Left hindlimb (tissue), 1 donor: ENCODE data around the gene TLE4.
"Not testable (repeated sequence)": the region's sequence is repeated elsewhere in the genome, so short reads cannot be mapped to it uniquely, and the experiment has no call there.

Experiments
- DNase-seq: peaks from one replicate; pipeline ENCODE4 v3.0.0-alpha.2; 2018

Gene TLE4

DNA sequence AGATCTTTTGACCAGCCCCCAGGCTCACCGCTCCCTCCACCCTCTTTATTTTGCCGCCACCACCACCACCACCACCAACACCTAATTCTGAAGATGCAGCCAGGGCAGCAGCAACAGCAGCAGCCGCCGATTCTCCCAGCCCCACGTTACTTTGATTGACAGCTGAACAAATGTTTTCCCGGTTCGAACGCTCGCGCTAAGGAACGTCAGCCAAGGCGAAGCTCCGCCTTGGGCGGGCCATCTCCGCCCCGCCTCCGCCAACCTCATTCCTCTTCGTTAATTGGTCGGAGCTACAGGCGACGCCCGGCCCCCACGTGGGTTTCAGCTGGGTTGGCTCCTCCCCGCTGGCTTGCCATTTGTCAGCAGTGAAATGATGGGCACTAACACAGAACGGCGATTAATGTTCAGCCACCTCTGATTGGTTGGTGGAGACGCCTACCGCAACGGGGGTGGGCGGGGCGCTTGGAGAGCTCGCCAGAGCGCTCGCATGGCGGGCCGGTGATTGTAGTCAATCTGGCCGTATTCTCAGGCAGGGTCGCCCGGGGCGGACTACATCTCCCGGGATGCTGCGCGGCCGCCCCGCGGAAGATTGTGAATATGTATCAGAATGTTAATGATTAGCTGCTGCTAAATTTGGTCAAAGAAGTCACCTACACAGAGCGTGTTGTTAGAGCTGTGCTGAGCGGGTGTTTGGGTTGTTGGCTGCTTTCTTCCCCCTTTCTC is at the start of gene TLE4:
Gene TLE4 (plus strand): TSS at position 657 of the 723 bp plus-strand sequence. CDS start 826 bp downstream, outside the sequence.
- peak; percentile 100 for DNase-seq

DNA sequence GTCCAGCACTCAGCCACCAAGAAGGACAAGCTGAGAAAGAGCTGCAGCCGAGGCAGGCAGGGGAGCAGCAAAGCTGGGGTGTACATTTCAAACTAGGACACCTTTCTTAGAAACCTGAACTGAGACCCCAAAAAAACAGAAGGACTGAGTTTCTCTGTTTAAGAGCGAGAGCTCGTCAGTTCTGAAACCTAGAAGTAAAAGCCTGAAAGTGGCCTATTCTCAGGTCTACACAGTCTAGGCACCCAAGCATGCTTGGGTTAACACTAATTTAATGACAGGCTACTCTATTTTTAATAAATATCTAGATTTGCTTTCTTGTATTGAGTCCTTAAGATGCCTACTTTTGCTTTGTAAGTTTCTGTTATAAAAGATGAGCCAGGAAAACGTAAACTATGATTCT is 49.0 kb upstream of the TLE4 start:
- no peak for DNase-seq

DNA sequence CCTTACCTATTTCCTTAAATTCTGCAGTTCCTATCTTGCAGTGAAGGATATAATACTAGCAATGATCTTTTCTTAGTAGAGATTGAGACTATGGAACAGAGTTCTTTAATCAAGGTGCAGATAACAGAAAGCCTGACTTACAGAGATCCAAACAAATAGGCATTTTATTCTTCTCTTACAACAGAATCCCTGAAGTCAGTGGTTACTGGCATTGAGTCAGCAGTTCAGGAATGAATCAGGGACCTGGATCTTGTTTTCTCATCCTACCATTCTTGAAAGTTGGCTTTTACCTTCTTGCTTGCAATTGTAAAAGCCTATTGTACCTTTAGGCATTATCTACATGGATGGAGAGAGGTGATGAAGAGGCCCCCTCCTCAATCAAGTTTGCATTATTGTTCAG is 47.5 kb upstream of the TLE4 start:
- no peak for DNase-seq

DNA sequence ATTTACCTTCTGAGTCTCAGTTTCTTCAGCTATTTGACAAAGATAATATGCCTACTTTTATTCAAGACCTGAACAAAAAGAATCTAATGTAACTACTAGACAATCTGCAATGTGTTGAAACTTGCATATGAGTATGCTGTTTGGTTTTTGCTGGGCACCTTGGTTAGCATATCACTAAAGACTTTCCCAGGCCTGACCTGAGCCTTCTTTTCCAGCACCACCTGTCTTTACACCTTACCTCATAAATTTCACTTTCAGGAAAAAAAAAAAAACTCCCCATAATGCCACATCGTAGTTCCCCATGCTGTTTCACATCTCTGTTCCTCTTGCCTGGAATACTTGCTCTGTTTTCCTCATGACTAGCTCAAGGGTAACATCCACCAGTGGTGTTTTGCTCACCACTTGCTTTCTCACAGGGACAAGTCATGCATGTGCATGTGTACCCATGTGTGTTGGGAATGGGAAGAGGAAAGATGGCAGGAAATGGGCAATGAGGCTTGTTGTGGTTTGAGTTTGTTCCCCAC is 45.6 kb upstream of the TLE4 start:
- DNase-seq = no peak

DNA sequence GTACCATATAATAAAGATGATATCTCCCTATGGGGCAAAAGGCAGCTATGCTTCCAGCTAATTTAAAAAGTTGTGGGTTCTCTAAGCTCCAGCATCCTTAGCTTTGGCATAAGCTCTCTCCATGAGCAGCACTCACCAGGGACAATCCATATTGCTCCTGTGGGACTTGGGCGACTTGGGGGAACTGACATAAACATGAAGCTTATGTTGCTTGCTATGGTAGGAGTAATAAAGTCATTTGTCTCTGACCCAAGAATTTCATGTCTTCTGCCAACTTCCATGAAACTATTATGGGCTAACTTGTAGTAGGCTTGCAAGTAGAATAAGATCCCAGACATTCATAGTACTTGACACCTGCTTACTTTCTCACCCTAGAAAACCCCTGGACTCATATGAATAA is 36.2 kb upstream of the TLE4 start:
- no peak for DNase-seq

DNA sequence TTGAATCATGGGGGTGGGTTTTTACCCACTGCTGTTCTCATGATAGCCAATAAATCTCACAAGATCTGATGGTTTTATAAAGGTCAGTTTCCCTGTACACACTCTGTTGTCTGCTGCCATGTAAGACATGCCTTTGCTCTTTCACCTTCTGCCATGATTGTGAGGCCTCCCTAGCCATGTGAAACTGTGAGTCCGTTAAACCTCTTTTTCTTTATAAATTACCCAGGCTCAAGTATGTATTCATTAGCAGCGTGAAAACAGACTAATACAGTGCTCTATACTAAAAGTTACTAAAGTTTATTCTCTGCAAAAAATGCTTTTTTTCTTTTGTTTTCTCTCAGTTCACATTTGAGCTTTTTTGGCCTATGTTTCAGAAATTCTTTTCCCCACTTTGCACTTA is 33.9 kb upstream of the TLE4 start:
- no peak for DNase-seq

DNA sequence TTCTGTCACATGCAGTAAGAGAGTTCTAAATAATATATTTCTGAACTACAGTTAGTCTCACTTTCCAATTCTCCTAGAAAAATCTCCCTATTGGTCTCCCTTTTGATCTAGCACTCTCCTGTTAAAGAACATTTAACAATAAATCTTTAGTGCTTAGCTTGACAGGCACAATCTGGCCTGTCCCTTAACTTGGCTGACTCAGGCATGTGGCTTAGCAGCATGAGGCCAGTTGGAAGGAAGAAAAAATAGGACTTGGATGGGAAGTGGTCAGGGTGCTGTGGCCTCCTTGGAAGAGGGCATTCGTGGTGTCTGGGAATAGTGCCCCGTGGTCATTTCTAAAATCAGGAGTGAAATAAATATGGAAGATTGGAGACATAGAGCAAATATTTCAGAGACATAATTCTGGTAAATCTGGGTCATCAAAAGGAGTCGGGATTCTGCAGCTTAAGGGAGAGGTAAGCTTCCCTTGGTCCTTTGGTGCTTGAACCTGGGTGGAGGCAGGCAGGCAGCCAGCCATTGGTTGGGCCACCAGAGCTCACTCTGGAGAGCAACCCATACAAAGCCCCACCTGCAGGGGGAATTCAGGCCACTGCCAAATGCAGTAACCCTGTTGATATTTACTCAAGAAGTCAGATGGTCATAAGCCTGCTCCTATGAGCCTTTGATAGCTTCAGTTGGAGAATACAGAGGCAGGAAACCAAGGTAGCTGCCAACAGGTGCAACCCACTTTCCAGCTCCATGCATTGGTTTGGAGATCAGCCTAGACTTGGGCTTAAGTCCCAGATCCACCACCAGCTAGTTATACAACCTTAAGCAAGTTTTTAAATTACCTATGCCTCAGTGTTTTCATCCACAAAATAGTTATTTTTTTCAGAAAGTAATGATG is 28.8 kb upstream of the TLE4 start:
- no peak for DNase-seq

DNA sequence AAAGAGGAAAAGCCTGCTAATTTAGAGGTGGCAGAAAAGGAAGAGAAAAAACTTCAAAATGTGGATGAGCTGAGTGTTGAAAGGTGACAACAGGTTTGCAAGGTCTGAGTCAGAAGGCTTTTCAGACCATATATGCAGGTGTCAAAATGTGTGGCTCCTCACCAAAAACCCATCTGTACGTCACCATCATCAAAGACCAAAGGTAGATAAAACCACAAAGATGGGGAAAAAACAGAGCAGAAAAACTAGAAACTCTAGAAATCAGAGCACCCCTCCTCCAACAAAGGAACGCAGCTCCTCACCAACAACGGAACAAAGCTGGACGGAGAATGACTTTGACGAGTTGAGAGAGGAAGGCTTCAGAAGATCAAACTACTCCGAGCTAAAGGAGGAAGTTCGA is 27.4 kb upstream of the TLE4 start:
- not testable (repeated sequence) for DNase-seq

DNA sequence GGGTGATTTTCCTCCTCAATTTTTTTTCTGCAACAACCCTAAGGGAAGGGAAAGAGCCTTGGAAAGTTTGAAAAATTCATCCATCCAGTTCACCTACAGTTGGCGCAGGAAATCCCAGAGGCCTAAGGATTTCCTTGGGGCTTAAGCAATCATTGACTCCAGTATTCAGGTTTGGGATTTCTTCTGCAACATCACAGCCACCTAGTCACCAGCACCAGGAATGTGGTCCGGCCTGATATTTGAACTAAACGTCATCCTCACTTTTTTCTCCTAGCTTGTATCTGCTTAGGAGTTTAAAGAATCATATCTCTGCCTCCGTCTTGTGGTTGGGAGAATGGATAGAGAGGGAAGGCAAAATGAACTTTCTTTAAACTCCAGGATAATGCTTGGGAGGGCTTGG is 20.2 kb upstream of the TLE4 start:
- no peak for DNase-seq

DNA sequence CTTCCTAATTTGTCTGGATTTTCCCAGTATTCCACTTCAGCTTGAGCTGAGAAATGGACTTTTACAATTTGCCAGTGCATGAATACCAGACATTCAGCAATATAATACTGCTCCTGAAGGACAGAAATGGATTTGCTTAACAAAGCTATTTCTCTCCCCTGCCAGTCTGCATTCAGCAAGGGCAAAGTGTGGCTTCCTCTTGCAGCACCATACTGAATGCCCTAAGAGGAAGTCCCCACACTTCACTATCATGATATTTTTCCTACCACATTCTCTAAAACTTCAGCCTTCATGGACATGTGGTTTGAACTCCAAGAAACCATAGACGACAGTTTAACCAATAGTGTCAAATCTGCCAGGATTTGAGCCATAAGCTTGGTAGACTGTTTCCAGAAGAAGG is 19.8 kb upstream of the TLE4 start:
- no peak for DNase-seq

DNA sequence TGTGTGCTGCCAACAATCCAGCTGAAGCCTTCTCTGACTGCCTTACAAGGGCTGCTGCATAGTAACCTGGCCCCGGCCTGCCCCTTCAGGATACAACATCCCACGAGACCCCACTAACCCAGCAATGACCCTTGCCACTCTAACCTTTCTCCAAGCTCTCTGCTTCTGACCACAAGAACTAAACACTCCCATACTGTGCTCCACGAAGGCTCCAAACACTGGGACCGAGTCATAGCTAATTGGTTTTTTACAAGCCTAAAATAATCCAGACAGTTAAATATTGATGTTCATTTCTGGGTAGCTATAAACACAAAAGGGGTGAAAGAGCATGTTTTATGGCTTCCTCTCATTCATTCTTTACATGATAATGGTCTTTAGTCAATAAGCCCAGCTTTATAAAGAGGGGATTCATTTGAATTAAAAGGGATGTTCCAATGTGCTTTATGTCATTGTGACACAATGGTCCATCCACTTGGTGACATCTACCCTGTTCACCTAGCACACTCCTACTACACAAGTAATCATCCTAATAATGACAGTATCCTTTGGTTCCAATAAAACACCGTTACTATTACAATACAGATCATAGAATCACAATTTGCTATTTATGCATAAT is 16.2 kb upstream of the TLE4 start:
- DNase-seq = no peak

DNA sequence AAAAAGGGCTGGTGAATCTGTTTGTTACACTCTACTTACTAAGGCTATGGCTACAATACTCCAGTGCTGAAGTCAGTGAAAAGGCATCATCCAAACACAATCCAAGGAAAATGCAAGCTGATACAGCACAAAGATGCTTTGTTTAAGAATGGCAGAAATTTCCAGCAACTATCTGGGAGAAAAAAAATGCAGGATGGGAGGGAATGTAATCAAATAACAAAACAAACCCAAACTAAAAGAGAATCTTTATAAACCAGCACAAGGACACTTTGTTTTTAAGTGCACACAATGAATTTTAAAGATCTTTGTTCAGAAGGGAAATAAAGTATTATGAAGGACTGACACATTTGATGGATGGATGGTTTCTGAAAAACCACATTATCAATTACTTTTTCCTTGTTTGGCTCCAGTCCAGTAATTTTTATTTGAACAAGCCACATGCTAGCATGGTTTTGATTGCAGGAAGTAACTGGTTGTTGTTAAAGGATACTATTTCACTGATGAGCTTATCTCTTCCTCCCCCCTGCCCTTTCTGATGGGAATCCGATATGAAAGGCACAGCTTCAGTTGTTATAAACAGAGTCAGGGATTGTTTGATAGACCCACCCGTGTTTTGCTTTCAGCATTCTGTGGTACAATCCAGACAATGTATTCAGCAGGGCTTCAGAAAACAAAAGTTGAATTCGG is 12.1 kb upstream of the TLE4 start:
- DNase-seq = no peak

DNA sequence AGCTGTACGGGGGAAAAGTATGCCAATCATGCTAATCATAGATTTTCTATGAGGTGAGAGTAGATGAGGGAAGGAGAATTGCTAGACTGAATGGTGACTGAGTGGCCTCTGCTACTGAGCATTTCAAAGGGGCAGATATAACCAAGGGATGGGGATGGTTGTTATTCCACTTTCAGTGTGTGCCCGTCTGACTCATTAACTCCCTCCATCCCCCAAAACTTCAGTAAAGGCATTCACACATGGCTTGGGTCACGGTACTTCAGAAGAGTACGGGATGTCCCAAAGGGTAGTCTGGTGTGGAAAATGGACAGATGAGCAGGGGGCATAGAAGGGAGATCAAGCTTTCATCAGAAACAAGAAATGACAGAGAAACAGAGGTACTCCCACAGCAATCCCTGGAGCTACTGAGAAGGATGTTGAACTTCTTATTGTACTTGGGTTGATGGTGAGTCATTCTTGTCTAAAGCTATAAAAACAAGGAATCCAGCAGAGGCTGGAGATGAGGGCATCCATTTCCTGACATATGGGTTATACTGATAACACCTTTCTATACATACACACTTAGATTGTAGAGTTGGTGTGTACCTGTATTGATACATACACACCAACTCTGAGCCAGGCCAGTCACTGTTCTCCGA is 8.9 kb upstream of the TLE4 start:
- no peak for DNase-seq

DNA sequence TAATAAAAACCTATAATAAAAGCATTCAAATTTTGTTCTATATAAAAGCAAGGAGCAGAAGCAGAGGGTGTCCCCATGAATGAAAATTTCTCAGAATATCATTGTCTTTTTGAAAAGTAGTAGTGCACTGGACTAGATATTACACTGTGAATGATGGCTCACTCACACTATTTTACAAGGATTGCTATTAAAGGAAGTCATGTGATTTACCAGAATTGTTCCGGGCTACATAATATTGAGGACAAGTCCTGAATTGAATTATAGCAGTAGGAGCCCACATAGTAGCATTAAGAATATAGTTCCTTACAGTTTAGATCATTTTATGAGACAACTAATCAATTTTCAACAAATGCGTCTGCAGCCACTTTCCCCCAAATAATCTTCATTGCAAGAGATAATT is 7.7 kb upstream of the TLE4 start:
- DNase-seq = no peak

DNA sequence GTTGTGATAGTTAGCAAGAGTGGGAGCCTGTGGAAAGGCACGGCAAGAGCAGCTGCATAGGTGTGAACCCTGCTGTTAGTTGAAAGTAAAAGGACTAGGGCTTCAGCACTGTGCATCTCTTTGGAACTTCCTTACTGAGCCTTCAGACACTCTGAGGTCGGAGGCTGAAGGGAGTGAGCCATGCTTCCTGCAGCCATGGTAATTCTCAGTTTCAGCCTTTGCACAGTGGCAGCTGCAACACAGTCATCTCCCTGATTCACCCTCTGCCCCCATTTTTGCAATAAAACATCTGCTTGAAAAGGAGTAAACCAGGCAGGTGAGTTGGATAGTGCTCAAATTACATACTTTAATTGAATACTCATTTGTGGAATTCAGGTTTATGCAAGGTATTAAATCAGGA is 6.5 kb upstream of the TLE4 start:
- DNase-seq = no peak

DNA sequence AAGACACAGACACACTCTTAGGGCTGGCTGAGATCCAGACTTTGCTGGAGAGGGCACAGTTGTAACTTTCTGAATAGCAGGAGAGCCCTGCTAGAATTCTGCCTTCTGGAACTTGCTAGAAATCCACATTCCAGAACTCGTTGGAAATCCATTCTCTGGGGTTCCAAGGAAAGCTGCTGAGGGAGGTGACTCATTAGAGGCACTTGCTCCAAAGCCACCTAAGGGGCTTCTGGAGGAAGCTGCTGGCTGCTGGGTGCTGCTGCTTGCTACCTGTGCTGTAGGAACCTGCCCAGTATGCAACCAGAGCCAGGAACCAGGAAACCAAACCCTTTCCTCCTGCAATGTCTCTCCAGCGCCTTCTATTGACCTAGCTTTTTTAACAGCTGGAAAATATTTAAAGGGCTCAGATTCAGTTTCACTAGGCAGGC is 4.1 kb upstream of the TLE4 start:
- no peak for DNase-seq

DNA sequence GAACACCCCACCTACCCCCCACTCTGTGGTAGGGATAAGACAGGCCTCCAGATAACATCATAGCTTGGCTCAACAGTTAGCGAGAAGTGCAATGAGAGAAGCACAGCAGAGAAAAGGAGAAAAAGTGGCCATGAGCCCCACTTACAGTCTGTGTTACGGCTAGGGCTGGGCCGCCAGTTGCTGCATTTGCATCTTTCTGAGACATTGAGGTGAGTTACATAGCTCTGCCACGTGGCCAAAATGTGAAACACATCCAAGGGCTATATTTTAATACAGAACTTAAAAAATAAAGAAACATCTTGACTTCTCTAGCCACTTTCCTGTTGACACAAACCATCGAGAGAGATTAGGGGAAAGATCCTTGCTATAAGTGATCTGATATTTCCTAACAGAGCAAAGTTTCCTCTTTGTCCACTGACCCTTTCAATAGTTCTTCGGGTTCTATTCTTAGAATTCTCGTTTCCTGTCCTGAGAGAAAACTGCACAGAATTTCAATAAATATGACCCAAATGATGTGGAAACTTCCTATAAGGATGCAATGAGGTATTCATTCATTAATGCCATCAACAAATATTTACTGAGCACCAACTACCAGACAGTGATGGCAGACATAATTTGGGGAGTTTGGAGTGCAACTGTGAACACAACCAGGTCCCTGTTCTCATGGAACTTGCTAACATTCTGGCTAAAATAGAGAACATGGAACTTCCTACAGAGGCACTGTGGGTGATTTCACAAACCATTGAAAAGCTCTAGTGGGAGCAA is 3.2 kb upstream of the TLE4 start:
- DNase-seq = no peak

DNA sequence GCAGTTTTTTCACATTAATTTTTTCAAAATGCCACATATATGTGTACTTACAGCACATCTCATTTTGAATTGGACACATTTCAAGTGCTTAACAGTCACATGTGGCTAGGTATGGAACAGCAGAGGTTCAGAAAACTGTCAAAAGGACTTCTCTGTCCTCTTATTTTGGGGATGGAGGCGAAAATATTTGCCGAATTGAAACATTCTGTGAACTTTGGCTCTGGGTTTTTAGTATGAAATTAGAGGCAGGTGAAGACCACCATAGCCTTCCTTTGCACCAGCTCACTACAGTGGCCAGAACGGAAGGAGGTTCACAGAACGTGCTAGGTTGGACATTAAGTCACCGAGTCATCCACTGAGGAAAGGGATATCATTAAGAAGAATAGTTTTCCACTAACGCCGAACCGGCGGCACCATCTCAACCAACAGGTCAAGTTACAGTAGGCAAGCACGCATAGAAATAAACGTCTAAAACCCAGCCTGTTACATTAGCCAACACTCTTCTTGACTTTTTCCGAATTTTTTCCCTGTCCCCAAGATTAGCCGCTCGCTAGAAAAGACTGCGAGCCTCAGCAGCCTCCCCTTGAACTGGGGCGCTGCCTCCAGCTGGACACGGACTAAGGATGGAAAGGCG is 1.8 kb upstream of the TLE4 start:
- no peak for DNase-seq

DNA sequence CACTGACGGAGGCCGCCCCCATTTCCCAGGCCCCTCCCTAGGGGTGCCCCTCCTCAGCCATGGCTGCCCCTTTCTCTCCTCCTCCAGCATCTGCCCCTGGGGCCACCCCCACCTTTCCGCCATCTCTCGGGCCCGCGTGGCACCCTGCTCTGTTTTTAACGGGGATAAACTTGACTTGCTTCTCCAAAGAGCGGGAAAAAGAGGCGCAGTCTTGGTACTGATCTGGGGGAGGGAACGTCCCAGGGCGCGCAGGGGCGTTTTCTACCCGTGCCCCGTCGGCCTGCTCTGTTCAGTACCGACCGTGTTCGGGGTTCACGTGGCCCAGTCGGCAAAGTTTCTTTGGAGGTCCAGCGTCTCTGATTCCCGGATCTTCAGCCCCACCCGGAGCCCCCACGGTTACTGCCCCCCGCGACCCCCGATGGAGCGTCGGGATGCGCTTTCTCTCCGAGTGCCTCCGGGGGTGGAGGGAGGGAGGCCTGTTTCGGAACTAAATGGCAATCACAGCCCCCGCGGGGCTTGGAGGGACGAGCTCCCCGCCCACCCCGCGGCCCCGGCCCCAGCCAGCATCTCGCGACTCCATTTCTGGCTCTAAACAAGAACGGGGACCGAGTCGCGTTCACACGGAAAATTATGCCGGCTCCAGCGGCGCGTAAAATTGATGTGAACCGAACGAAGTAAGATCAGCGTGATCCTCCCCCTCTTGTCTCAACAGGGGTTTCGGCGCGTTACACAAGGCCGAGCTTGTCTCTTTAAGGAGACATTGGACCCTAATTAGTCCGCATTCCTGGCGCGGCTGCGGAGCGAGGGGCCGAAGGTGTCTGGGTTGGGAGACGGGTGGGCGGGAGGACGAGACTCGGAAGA is 1.1 kb upstream of the TLE4 start:
- DNase-seq = peak; percentile 76

DNA sequence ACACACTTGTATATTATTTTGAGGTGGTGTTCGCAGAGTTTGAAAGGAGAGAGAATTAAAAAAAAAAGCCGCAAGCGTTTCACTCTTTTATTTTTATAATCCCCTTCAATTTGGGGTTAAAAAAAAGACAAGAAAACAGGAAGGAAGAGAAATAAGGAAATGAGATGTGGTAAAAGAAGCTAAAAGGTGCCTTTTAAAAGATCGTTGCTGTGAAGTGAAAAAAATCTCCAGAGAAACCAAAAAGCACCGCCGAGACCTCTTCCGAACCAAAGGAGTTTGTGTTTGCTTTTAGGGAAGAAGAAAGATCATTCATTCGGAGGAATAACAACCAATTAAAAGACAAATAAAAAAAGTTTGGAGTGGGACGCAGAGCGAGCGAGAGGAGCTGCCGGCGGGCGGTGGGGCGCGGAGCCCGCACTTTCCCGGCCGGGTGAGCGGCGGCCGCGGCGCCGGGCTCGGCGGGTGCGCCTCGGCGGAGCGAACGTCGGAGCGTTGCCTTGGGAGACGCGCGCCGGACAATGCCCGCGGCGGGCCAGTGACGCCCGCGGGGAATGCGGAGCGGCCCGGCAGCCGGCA is 355 bp downstream of the TLE4 start:
- DNase-seq = no peak
